GM12875 (cell line): ENCODE results near the gene SPEF2.

Source experiments
- H3K4me3 ChIP-seq: one replicate; pipeline ENCODE4 v1.5.1; 2011; ENCODE audit warnings: low read depth, low read length, control low read depth
- CTCF ChIP-seq: IDR thresholded peaks from 2 replicates; pipeline ENCODE4 v1.5.1; 2011; ENCODE audit warnings: low read depth, mild to moderate bottlenecking, control low read depth, inconsistent platforms, low read length, moderate library complexity, borderline replicate concordance; ENCODE audit not compliant: insufficient read depth

SPEF2 gene, protein sequence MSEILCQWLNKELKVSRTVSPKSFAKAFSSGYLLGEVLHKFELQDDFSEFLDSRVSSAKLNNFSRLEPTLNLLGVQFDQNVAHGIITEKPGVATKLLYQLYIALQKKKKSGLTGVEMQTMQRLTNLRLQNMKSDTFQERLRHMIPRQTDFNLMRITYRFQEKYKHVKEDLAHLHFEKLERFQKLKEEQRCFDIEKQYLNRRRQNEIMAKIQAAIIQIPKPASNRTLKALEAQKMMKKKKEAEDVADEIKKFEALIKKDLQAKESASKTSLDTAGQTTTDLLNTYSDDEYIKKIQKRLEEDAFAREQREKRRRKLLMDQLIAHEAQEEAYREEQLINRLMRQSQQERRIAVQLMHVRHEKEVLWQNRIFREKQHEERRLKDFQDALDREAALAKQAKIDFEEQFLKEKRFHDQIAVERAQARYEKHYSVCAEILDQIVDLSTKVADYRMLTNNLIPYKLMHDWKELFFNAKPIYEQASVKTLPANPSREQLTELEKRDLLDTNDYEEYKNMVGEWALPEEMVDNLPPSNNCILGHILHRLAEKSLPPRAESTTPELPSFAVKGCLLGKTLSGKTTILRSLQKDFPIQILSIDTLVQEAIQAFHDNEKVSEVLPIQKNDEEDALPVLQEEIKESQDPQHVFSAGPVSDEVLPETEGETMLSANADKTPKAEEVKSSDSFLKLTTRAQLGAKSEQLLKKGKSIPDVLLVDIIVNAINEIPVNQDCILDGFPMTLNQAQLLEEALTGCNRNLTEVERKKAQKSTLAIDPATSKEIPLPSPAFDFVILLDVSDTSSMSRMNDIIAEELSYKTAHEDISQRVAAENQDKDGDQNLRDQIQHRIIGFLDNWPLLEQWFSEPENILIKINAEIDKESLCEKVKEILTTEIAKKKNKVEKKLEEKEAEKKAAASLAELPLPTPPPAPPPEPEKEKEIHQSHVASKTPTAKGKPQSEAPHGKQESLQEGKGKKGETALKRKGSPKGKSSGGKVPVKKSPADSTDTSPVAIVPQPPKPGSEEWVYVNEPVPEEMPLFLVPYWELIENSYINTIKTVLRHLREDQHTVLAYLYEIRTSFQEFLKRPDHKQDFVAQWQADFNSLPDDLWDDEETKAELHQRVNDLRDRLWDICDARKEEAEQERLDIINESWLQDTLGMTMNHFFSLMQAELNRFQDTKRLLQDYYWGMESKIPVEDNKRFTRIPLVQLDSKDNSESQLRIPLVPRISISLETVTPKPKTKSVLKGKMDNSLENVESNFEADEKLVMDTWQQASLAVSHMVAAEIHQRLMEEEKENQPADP (N-terminal part only)

DNA sequence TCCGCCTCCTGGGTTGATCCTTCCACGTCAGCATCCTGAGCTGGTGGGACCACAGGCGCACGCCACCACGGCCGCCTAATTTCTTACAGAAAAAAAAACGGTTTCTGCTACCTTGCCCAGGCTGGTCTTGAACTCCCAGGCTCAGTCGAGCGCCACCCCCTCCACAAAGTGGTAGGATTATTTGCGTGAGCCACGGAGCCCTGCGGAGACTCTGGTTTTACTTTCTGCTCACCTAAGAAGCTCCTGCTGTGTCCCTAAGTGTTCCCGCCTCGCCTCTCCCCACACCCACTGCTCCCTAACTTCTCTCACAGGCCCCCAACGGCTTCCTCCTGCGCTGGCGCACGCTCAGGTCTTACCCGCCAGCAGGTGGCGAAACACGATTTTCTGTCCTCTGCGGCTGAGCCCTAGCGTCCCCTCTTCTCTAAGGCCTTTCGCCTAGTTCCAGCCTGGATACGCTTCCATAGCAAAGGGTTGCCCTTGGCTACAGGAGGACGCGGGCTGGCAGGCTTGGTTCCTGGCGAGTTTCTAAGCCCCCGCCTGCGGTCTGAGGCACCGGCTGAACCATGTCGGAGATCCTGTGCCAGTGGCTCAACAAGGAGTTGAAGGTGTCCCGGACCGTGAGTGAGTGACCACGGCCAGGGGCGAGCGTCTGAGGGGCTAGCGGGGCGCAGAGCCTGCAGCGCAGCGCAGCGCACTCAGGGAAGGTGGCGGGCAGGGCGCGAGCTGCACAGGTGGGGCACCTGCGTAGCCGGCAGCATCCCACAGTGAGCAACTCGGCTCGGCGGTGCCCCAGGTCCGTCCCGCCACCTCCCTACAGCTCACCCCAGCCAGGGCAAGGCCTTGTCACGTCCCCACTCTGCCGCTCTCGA, at the start of gene SPEF2:
TSS of gene SPEF2 (plus strand) at position 429 of the 869 bp plus-strand sequence. CDS start at position 564, 135 bp downstream.
- peak; percentile 30; the same call in 1 of the 2 replicates for TF ChIP-seq CTCF
- no peak within 1 kb of the TSS for H3K4me3 ChIP-seq

GRCh38 chr5:35575578-35575977, 42.1 kb upstream of the SPEF2 start:
- TF ChIP-seq CTCF, result no peak
- no peak overlapping the region for H3K4me3 ChIP-seq

DNA sequence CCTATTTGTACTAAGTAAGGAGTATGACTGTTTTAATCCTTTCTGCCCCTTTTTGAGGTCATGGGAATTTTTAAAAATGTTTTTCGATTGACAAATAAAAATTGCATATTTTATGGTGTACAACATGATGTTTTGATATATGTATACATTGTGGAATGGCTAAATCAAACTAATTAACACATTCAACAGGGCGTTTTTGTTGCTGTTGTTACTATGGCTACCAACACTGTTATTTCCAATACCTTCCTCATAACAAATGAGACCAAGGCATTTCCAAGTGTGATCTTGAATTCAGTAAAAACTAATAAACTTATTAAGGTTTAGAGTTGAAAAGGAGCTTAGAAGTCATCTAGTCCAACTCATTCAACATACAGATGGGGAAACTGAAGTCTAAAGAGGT, 30.2 kb upstream of the SPEF2 start:
- no peak for TF ChIP-seq CTCF

DNA sequence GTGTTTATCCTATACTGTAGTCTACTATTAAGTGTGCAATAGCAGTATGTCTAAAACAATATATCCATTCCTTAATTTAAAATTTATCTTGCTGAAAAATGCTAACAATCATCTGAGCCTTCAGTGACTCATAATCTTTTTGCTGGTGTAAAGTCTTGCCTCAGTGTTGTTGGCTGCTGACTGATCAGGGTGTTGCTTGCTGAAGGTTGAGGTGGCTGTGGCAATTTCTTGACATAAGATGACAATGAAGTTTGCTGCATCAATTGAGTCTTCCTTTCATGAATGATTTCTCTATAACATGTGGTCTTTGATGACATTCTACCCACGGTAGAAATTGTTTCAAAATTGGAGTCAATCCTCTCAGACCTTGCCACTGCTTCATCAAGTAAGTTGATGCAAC, 24.3 kb upstream of the SPEF2 start:
- H3K4me3 ChIP-seq, result no peak overlapping the region
- TF ChIP-seq CTCF, result no peak

More for the DNA sequence above, 30.2 kb upstream of the SPEF2 start:
- no peak overlapping the region for H3K4me3 ChIP-seq

- no peak for TF ChIP-seq CTCF
- H3K4me3 ChIP-seq, result no peak overlapping the region
Observed at GRCh38 chr5:35598707-35599370, 18.8 kb upstream of the SPEF2 start.

DNA sequence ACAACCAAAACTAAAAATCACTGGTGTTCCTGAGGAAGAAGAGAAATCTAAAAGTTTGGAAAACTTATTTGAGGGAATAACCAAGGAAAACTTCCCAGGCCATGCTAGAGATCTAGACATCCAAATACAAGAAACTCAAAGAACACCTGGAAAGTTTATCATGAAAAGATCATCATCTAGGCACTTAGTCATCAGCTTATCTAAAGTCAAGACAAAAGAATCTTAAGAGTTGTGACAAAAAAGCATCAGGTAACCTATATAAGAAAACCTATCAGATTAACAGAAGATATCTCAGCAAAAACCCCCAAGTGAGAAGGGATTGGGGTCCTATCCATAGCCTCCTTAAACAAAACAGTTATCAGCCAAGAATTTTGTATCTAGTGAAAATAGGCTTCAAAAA, 17.1 kb upstream of the SPEF2 start:
- no peak overlapping the region for H3K4me3 ChIP-seq
- no peak for TF ChIP-seq CTCF
